Ovary (tissue), 3 donors: ENCODE data around the gene SUPT20HL1.

ENCODE experiments used
- CTCF ChIP-seq, 3 donors: fragments of 450-650 bp in 2 of 3; fragments of 200-600 bp in 1 of 3; IDR thresholded peaks; one replicate each; pipeline versions ENCODE4 v1.5.1 to v1.8.0; 2016 to 2022; ENCODE audit warnings: antibody characterized with exemption in 3 of 3, mild to moderate bottlenecking in 1 of 3
- POLR2A ChIP-seq: fragments of 450-650 bp; IDR thresholded peaks from one replicate; pipeline ENCODE4 v1.6.1; 2017; ENCODE audit warnings: antibody characterized with exemption, mild to moderate bottlenecking, moderate library complexity
- donor health status: DM: no; HTN: no; CAD: no.

- TF ChIP-seq CTCF (IDR thresholded peaks at IDR 0.05), result no peak
- no peak for TF ChIP-seq POLR2A
These were observed 19.9 kb upstream of the SUPT20HL1 start for GRCh38 chrX:24340501-24340900.
